T-helper 17 cell (primary cell): Measurements from ENCODE around the gene DYRK4. TPM values are rescaled to one million over a fixed set of nuclear protein-coding genes. Genes with fewer than 3 reads are reported as not detected.

ENCODE experiments used
- ATAC-seq: fragments of 150-1000 bp; cut with Tn5 transposase; 2 replicates; pipeline ENCODE4 v1.10.0; 2021; ENCODE audit warnings: mild to moderate bottlenecking, moderate library complexity
- DNase-seq, 3 donors: peaks; one replicate each; pipeline versions ENCODE4 v3.0.0 to v3.0.0-alpha.2; 2020 to 2021
- H3K9me3 ChIP-seq: one replicate; pipeline ENCODE4 v1.7.0; 2013; ENCODE audit warnings: low read length, mild to moderate bottlenecking; ENCODE audit not compliant: control insufficient read depth, poor library complexity, severe bottlenecking
- H3K27ac Mint-ChIP-seq: one replicate; pipeline ENCODE4 v1.8.0; 2022; ENCODE audit warnings: mild to moderate bottlenecking, moderate library complexity, mixed read lengths
- H3K27me3 Mint-ChIP-seq: one replicate; pipeline ENCODE4 v1.8.0; 2022; ENCODE audit warnings: mixed read lengths
- H3K36me3 Mint-ChIP-seq: one replicate; pipeline ENCODE4 v1.8.0; 2022; ENCODE audit warnings: low read depth, mixed read lengths
- H3K4me1 Mint-ChIP-seq: one replicate; pipeline ENCODE4 v1.8.0; 2022; ENCODE audit warnings: mild to moderate bottlenecking, mixed read lengths
- H3K4me3 Mint-ChIP-seq: one replicate; pipeline ENCODE4 v1.8.0; 2022; ENCODE audit warnings: mild to moderate bottlenecking, moderate library complexity, mixed read lengths
- total RNA-seq, 4 donors: library from RNA in 2 of 4; stranded (reverse) in 2 of 4; gene quantifications; one replicate each; pipeline ENCODE4 v1.2.3 and lab custom pipeline; 2022 to 2026

The DYRK4 gene
- total RNA-seq, 2 donors from 2014 or later = 10.4 to 11.1 TPM

DNA sequence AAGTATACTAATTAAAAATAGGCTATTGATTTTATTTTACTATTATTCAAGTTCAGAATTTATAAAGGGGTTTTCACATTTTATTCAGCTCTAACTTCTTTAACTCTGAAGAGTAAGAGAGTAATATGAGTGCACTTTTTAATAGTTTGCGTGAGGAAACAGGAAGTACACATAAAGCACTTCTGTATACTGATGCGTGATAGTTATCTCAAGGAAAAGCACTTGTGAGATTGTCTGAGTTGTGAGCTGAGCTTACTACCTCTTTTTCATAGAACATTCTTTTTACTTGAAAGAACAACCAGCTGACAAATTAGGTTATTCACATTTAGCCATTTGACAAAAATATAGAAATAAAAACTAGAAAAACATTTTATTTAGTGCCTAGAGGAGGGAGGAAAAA is 21.4 kb upstream of the DYRK4 start:
- H3K27me3 Mint-ChIP-seq = no peaks in the 10 kb centered on the region
- no peak for ATAC-seq
- no peaks in the 10 kb centered on the region for H3K9me3 ChIP-seq
- peaks cover 20% of the 10 kb centered on the region for H3K4me1 Mint-ChIP-seq
- H3K27ac Mint-ChIP-seq = no peak overlapping the region
- H3K4me3 Mint-ChIP-seq = no peak overlapping the region
- H3K36me3 Mint-ChIP-seq = no peaks in the 10 kb centered on the region
- no peak for DNase-seq

DNA sequence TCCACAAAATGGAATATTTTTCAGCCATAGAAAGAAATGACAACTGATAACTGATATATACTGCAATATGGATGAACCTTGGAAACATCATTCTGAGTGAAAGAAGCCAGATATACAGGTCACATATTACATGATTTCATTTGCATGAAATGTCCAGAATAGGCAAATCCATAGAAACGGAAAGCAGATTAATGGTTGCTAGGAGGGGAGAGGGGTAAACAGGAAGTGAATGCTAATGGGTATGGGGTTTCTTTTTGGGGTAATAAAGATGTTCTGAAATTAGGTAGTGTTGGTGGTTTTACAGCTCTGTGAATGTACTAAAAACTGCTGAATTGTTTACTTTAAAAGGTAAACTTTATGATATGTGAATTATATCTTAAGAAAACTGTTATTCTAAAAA is 16.8 kb upstream of the DYRK4 start:
- H3K27ac Mint-ChIP-seq = peak overlapping the region; percentile 39
- ATAC-seq = no peak
- H3K9me3 ChIP-seq = no peaks in the 10 kb centered on the region
- DNase-seq = no peak
- H3K36me3 Mint-ChIP-seq = no peaks in the 10 kb centered on the region
- H3K4me3 Mint-ChIP-seq = no peak overlapping the region
- H3K4me1 Mint-ChIP-seq = no peaks in the 10 kb centered on the region
- H3K27me3 Mint-ChIP-seq = no peaks in the 10 kb centered on the region

DNA sequence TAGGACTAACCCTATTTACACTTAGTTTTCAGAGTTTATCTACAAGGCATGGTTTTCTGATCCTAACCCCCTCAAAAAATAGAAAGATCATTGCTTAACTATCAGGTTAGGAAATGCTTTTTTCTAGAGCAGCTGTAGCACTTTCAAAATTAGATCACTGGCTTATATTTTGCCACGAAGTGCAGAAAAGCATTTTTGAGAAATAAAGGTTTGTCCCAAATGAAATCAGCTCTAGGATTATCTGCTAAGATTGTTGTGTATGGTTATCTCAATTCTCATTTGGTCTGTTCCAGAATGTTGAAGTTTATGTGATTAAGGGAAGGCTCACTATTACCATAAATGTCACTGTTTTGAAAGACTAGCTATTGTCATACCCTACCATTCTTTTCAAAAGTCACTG is 9.8 kb upstream of the DYRK4 start:
- peaks cover 11% of the 10 kb centered on the region for H3K4me1 Mint-ChIP-seq
- no peaks in the 10 kb centered on the region for H3K9me3 ChIP-seq
- H3K36me3 Mint-ChIP-seq = no peaks in the 10 kb centered on the region
- ATAC-seq = no peak
- H3K4me3 Mint-ChIP-seq = no peak overlapping the region
- DNase-seq = no peak
- H3K27ac Mint-ChIP-seq = no peak overlapping the region
- no peaks in the 10 kb centered on the region for H3K27me3 Mint-ChIP-seq

DNA sequence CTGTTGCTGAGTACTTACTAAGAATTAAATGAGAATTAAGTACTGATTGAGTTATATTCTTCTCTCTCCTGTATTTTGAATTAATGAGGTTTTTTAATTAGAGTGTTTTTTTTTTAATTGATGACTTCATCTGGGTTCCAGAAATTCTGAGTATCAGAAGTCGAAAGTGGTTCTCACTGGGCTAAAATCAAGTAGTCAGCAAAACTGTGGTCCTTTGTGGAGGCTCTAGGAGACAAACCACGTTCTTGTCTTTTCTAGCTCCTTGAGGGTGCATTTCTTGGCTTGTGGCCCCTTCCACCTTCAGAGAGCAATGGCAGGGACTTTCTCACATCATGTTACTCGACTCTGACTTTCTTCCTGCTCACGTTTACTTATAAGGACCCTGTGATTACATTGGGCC is 8.1 kb upstream of the DYRK4 start:
- Mint-ChIP-seq H3K4me3 (no peak overlapping the region), H3K36me3 (no peaks in the 10 kb centered on the region), H3K4me1 (peaks cover 11% of the 10 kb centered on the region), H3K27me3 (no peaks in the 10 kb centered on the region), H3K27ac (peak overlapping the region; percentile 19)
- H3K9me3 ChIP-seq = no peaks in the 10 kb centered on the region
- ATAC-seq (no peak), DNase-seq (no peak)

DNA sequence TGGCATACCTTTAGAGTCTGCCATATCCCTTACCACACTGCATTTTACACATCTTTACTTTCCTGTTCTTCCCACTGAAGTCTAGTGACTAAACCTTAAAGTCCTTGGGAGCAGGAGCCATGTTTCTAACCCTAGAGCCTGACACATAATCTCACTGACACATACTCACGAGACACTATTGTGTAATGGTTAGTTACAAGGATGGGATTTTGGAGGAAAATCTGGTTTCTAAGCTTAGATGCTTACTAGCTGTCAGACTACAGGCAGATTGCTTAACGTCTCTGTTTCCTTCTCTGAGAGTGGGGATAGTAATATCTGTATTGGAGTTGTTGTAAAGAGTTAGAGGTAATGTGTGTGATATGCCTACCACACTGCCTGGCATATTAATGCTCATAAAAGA is 6.2 kb upstream of the DYRK4 start:
- no peak overlapping the region for H3K27ac Mint-ChIP-seq
- no peak for DNase-seq
- H3K4me1 Mint-ChIP-seq = peaks cover 11% of the 10 kb centered on the region
- no peak for ATAC-seq
- H3K36me3 Mint-ChIP-seq = no peaks in the 10 kb centered on the region
- no peaks in the 10 kb centered on the region for H3K27me3 Mint-ChIP-seq
- no peak overlapping the region for H3K4me3 Mint-ChIP-seq
- no peaks in the 10 kb centered on the region for H3K9me3 ChIP-seq

DNA sequence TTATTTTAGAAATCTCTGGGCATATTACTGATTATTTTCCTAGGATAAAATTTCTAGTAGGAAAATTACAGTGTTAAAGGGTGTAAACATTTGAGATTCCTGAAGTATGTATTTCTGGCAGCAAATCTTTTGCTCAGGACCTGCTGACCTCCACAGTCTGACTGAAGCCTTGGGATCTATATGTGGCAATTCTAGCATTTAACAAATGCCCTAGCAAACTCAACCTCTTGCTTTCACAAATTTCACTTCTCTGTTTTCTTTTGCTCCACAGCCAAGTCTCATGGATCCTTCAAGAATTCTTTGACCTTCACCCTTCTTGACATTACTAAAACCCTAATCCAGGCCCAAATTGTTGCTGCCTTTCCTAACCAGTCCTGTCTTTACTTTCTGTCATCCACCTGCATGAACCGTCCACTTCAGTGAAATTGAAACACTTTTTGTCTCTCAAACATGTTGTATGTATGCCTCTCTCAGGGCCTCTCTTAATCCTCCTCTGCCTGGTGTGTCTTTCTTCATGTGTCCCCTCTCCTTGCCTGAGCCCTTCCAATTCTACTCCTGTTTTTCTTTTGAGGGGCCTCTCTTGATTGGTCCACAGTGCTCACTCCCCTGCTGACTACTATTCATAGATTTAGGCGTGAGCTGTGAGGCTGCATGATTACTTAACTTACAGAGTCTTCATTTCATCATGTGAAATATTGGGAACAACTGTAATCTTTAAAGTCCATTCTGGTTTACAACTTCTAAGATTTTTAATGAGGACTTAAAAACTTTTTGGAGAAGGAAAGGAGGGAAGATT is 5.1 kb upstream of the DYRK4 start:
- H3K4me3 Mint-ChIP-seq = no peak overlapping the region
- ATAC-seq (no peak), DNase-seq (no peak)
- no peaks in the 10 kb centered on the region for H3K27me3 Mint-ChIP-seq
- peaks cover 11% of the 10 kb centered on the region for H3K4me1 Mint-ChIP-seq
- H3K9me3 ChIP-seq = no peaks in the 10 kb centered on the region
- no peaks in the 10 kb centered on the region for H3K36me3 Mint-ChIP-seq
- H3K27ac Mint-ChIP-seq = no peak overlapping the region

DNA sequence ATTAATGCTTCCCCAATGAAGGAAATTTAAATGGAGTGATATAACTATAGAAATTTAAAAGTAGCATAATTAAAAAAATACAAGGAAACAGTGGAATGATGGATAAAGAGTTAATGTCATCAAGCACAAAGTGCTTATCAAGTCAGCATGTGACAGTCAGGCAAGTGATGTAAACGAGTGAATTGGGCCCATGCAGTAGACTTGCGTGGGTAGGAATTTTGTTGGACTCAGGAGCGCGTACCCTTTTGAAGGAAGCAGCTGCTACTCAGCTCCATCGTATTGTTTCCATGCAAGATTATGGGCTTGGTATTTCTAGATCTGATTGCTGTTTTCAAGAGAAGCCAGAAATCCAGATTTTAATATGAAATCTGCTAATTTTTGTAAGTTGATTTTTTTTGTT is 4.4 kb upstream of the DYRK4 start:
- Mint-ChIP-seq H3K36me3 (no peaks in the 10 kb centered on the region), H3K4me1 (peaks cover 14% of the 10 kb centered on the region)
- ATAC-seq = no peak

DNA sequence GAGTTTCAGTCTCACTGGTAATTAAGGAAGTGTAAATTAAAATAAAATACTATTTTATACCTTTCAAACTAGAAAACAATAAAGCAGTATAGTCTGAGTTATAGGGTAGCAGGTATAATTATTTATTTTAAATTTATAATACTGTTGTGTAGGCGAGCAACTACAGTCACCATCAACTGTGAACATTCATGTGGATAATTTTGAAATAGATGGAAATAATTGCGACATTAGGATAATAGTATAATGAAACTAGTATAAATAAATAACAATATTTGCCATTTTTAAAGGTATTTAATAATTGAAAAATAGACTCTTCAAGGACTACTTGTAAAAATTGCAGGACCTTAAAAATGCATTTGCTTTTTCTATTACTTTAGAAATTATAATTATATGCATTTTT is 3.8 kb upstream of the DYRK4 start:
- Mint-ChIP-seq H3K4me1 (peaks cover 14% of the 10 kb centered on the region), H3K36me3 (no peaks in the 10 kb centered on the region), H3K27ac (no peak overlapping the region), H3K27me3 (peaks cover 1% of the 10 kb centered on the region), H3K4me3 (no peak overlapping the region)
- DNase-seq = no peak
- no peak for ATAC-seq
- no peaks in the 10 kb centered on the region for H3K9me3 ChIP-seq

More for the DNA sequence above, 4.4 kb upstream of the DYRK4 start:
- no peak overlapping the region for H3K4me3 Mint-ChIP-seq
- no peaks in the 10 kb centered on the region for H3K9me3 ChIP-seq
- no peak overlapping the region for H3K27ac Mint-ChIP-seq
- no peak for DNase-seq
- H3K27me3 Mint-ChIP-seq = no peaks in the 10 kb centered on the region

DNA sequence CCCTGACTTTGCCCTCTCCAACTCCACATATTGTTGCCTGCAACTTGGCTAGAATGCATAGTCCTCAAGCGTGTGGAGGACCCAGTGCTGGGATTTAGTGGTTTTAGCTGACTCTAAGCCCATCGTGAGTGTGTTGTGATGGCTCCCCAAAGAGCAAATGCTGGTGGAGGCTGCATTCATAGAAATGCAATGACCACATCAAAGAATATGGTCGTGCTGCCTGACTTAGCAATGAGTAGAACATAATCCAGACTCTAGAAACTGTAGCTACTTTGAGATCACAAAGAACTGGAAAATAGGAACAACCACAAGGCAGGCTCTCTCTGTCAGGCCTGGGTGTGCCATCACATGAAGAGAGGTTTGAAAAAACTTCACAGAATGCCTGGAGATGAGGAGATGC is 1.3 kb downstream of the DYRK4 start:
- ATAC-seq (no peak), DNase-seq (no peak)
- peaks cover 3% of the 10 kb centered on the region for H3K36me3 Mint-ChIP-seq
- H3K27me3 Mint-ChIP-seq = peaks cover 21% of the 10 kb centered on the region
- H3K27ac Mint-ChIP-seq = no peak overlapping the region
- H3K9me3 ChIP-seq = no peaks in the 10 kb centered on the region
- H3K4me3 Mint-ChIP-seq = no peak overlapping the region
- peaks cover 5% of the 10 kb centered on the region for H3K4me1 Mint-ChIP-seq

DNA sequence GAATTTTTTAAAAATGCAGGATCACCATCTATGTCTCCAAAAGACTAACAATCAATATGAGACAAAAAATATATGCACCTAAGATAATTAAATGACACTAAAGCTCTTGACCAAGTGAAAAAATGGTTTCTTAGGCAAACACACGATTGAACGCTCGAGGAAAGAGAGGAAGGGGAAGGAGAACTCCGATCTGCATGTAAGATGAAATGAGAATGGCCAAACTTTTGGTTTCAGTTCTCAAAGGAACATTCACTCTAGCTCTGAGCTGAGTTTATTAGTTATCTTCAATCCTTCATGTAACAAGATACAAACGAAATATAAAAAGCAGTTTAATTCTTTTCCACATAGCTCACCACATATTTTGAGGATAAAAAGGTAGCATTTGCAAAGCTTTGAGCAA is 2.8 kb downstream of the DYRK4 start:
- no peak for DNase-seq
- Mint-ChIP-seq H3K27ac (peak overlapping the region; percentile 27), H3K4me3 (peak overlapping the region; percentile 70), H3K36me3 (peaks cover 3% of the 10 kb centered on the region), H3K4me1 (peaks cover 5% of the 10 kb centered on the region), H3K27me3 (peaks cover 21% of the 10 kb centered on the region)
- no peaks in the 10 kb centered on the region for H3K9me3 ChIP-seq
- ATAC-seq = no peak

DNA sequence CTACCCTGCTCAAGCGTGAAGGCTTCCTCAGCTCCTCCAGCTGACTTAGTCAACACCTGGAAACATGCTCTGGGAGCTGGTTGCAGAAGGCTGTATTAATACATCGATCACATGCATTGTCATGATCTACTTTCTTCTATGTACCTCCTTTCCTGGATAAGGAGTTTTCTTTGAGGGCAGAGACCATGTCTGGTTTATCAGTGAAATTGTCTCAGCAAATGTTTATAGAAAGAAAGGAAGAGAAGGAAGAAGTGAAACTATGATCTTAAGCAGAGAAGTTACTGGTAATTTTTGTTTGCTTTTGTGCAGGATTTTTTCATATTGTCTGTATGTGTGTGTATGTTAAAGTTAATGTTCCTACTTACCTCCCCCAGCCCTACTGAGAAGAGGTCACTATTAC is 4.5 kb downstream of the DYRK4 start:
- Mint-ChIP-seq H3K4me3 (no peak overlapping the region), H3K27ac (no peak overlapping the region), H3K36me3 (peaks cover 3% of the 10 kb centered on the region), H3K27me3 (peaks cover 21% of the 10 kb centered on the region), H3K4me1 (peaks cover 5% of the 10 kb centered on the region)
- H3K9me3 ChIP-seq = no peaks in the 10 kb centered on the region
- DNase-seq (no peak), ATAC-seq (no peak)

DNA sequence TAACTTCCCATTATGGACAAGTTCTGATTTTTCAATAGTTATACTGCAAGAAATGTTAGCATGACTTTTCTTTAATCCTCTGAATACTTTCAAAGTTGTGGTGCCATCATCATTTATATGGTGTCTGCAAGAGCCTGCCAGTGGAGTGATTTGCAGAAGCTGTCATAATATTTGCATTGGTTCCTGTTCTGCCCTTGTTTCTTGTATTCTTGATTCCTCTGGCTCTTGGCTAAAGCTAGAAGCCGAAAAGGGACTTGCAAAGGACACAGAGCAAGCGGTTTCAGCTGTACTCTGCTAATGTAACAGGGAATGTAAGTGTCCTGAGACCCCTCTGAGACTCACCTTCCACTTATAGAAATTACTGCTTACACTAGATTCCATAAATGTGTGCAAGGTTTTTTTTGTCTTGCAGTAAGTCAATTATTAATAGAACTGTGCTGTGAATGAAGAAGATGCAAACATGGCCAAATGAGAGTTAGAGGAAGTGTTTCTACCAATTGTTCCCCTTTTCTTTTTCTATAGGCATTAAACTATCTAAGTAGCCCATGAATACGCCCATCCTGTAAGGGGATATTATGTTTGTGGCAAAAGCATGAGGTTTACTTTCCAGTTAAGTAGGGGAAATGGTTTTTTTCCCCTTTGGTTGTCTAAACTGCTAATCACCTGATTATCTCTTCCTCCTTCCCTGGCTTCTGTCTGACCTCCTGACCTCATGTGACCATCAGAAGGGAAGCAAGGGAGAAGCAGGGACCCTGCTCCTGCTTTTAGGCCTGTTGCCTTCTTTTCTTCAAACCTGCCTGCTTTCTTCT is 5.3 kb downstream of the DYRK4 start:
- no peak overlapping the region for H3K4me3 Mint-ChIP-seq
- H3K27ac Mint-ChIP-seq = no peak overlapping the region
- H3K9me3 ChIP-seq = no peaks in the 10 kb centered on the region
- peaks cover 3% of the 10 kb centered on the region for H3K36me3 Mint-ChIP-seq
- no peak for DNase-seq
- peak; percentile 45 for ATAC-seq
- peaks cover 21% of the 10 kb centered on the region for H3K27me3 Mint-ChIP-seq
- peaks cover 5% of the 10 kb centered on the region for H3K4me1 Mint-ChIP-seq

DNA sequence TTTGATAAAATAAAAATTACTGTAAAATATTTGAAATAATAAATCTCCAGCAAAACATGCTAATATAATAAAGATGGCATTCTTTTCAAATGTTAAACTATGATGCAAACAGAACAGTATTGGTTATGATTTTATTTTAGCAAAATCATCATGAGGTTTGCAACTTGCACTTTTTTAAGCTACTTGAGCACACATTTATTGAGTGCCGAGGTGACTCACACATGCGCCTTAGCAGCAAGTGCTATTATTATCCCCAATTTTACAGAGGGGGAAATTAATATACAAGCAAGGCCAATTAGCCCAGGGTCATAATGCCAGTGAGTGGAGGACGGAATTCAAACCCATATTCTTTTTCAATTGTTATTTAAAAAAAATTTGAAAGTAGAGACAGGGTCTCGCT is 7.3 kb downstream of the DYRK4 start:
- H3K4me3 Mint-ChIP-seq = no peak overlapping the region
- peaks cover 2% of the 10 kb centered on the region for H3K4me1 Mint-ChIP-seq
- DNase-seq (no peak), ATAC-seq (no peak)
- H3K27me3 Mint-ChIP-seq = peaks cover 15% of the 10 kb centered on the region
- H3K27ac Mint-ChIP-seq = no peak overlapping the region
- H3K36me3 Mint-ChIP-seq = peaks cover 3% of the 10 kb centered on the region
- no peaks in the 10 kb centered on the region for H3K9me3 ChIP-seq

DNA sequence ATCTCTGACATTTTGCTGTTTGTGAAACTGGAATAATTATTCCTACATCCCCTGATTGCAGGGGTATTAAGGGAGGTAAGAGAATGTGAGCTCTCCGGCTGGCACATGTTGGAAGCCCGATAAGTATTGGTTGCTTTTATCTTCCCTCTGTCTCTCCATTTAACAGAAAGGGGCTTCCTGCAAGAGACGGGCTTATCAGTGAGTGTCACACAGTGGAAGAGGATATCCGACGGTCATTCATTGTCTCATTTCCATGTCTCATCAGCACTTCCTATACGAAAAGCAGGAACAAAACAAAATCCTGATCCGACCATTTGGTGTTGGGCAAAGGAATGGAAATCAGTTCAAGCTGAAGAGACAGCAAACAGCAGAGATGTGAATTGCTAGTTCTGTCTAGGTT is 10.7 kb downstream of the DYRK4 start:
- Mint-ChIP-seq H3K27me3 (no peaks in the 10 kb centered on the region), H3K36me3 (no peaks in the 10 kb centered on the region), H3K4me1 (no peaks in the 10 kb centered on the region), H3K4me3 (no peak overlapping the region), H3K27ac (no peak overlapping the region)
- ATAC-seq = no peak
- DNase-seq = no peak
- no peaks in the 10 kb centered on the region for H3K9me3 ChIP-seq
